Smooth muscle cell (in vitro differentiated cells): ENCODE measurements around the gene RPL13. TPM values are rescaled to one million over a fixed set of nuclear protein-coding genes. Genes with fewer than 3 reads are reported as not detected.
"Not testable (repeated sequence)": the region's sequence is repeated elsewhere in the genome, so short reads cannot be mapped to it uniquely, and the experiment has no call there.

Experiments
- DNase-seq: peaks from one replicate; lab custom pipeline; 2025; ENCODE audit not compliant: unreplicated experiment; lab: John Stamatoyannopoulos, UW
- H2AFZ ChIP-seq: fragments of 200-600 bp; sonication (generic); 2 replicates; pipeline ENCODE4 v1.6.0; 2016; ENCODE audit warnings: antibody characterized with exemption, low read depth, mild to moderate bottlenecking
- H3F3A ChIP-seq: fragments of 200-600 bp; sonication (generic); 2 replicates; pipeline ENCODE4 v1.6.0; 2017; ENCODE audit warnings: antibody characterized with exemption, low read depth
- H3K27ac ChIP-seq: fragments of 200-600 bp; sonication (generic); 2 replicates; pipeline ENCODE4 v1.5.1; 2016; ENCODE audit warnings: low read depth, mild to moderate bottlenecking
- H3K27me3 ChIP-seq: fragments of 200-600 bp; sonication (generic); 2 replicates; pipeline ENCODE4 v1.6.1; 2016; ENCODE audit warnings: low read depth, mild to moderate bottlenecking
- H3K36me3 ChIP-seq: fragments of 200-600 bp; sonication (generic); 2 replicates; pipeline ENCODE4 v1.5.1; 2016; ENCODE audit warnings: low read depth
- H3K4me1 ChIP-seq: fragments of 200-600 bp; sonication (generic); 2 replicates; pipeline ENCODE4 v1.5.1; 2016; ENCODE audit warnings: low read depth
- H3K4me2 ChIP-seq: fragments of 200-600 bp; sonication (generic); 2 replicates; pipeline ENCODE4 v1.6.0; 2016; ENCODE audit warnings: mild to moderate bottlenecking
- H3K4me3 ChIP-seq: fragments of 200-600 bp; sonication (generic); 2 replicates; pipeline ENCODE4 v1.5.1; 2016; ENCODE audit warnings: mild to moderate bottlenecking
- H3K79me2 ChIP-seq: fragments of 200-600 bp; sonication (generic); 2 replicates; pipeline ENCODE4 v1.6.0; 2016; ENCODE audit warnings: low read depth, mild to moderate bottlenecking
- H3K9ac ChIP-seq: fragments of 200-600 bp; sonication (generic); 2 replicates; pipeline ENCODE4 v1.6.0; 2016; ENCODE audit warnings: low read depth
- H3K9me3 ChIP-seq: fragments of 200-600 bp; sonication (generic); replicated peaks from 2 replicates; pipeline ENCODE4 v1.5.1; 2016; ENCODE audit warnings: low read depth
- H4K20me1 ChIP-seq: fragments of 200-600 bp; sonication (generic); 2 replicates; pipeline ENCODE4 v1.6.0; 2016; ENCODE audit warnings: low read depth
- CTCF ChIP-seq: fragments of 200-600 bp; sonication (generic); IDR thresholded peaks from 2 replicates; pipeline ENCODE4 v1.5.1; 2017; ENCODE audit warnings: borderline replicate concordance, mild to moderate bottlenecking, antibody characterized with exemption; ENCODE audit not compliant: insufficient read depth, poor library complexity, severe bottlenecking
- WGBS: methylation state at CpG from one replicate; pipeline ENCODE4 v1.1.7; 2016; ENCODE audit warnings: low lambda C conversion rate; 5-methylcytosine and 5-hydroxymethylcytosine counted together
- polyA plus RNA-seq: library from polyadenylated mRNA; unstranded; fragments of >200 nt; fragmentation: Nextera tagmentation; extraction: Ambion mirVana; gene quantifications from 2 replicates; pipeline ENCODE4 v1.2.1, GENCODE V29; 2016
- total RNA-seq: library from RNA; depleted of rRNA; stranded (reverse); fragments of >200 nt; gene quantifications from 2 replicates; pipeline ENCODE4 v1.2.3, GENCODE V29; 2014

The RPL13 gene
- total and polyA plus RNA-seq, 2 experiments from 2014 or later = 1,063 to 3,917 TPM

DNA sequence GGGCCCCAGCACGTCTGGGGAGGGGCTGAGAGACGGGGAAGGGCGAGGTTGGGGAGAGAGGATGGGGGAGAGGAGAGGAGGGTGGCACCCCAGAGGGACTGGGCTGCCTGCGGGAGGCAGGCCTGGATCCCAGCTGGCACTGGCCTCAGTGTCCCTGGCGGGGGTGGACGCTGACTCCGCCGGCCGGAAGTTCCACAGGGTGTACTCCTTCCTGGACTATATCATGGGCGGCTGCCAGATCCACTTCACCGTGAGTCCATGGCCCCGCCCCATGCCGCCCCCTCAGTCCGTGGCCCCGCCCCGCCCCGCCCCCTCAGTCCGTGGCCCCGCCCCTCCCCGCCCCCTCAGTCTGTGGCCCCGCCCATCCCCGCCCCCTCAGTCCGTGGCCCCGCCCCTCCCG, 26.4 kb downstream of the RPL13 start:
- H4K20me1 ChIP-seq = no peaks in the 10 kb centered on the region
- H3K4me1 ChIP-seq = no peaks in the 10 kb centered on the region
- H3K79me2 ChIP-seq = no peaks in the 10 kb centered on the region
- H3K9me3 ChIP-seq = no peaks in the 10 kb centered on the region
- no peaks in the 10 kb centered on the region for H3K36me3 ChIP-seq
- DNase-seq = no peak
- no peak overlapping the region for H3K27ac ChIP-seq
- no peak overlapping the region for H3K4me3 ChIP-seq
- H3K4me2 ChIP-seq = no peak overlapping the region
- whole genome bisulfite sequencing = 100% methylated on average over 1 of the region's 25 CpGs
- no peaks in the 10 kb centered on the region for H3K27me3 ChIP-seq
- H2AFZ ChIP-seq = no peak overlapping the region
- H3F3A ChIP-seq = no peaks in the 10 kb centered on the region
- no peak overlapping the region for H3K9ac ChIP-seq
- no peak for TF ChIP-seq CTCF

GRCh38 chr16:89587676-89588075, 27.2 kb downstream of the RPL13 start:
- not testable (repeated sequence) for H3K9me3 ChIP-seq

GRCh38 chr16:89588413-89589109, 28.1 kb downstream of the RPL13 start:
- Histone ChIP-seq H3K9me3 (no peaks in the 10 kb centered on the region), H2AFZ (no peak overlapping the region), H3K79me2 (no peaks in the 10 kb centered on the region), H3K4me1 (no peaks in the 10 kb centered on the region), H4K20me1 (no peaks in the 10 kb centered on the region), H3K4me3 (no peak overlapping the region), H3K4me2 (no peak overlapping the region), H3K27ac (no peak overlapping the region), H3K27me3 (no peaks in the 10 kb centered on the region), H3K36me3 (no peaks in the 10 kb centered on the region), H3K9ac (no peak overlapping the region), H3F3A (no peaks in the 10 kb centered on the region)
- TF ChIP-seq CTCF = no peak
- DNase-seq = no peak
- 97% methylated on average over 26 of the region's 26 CpGs for WGBS

More at GRCh38 chr16:89587676-89588075, 27.2 kb downstream of the RPL13 start:
- H3K27me3 ChIP-seq, H3K79me2 ChIP-seq, DNase-seq, H4K20me1 ChIP-seq, H3K9ac ChIP-seq, H3F3A ChIP-seq, H2AFZ ChIP-seq, H3K36me3 ChIP-seq, H3K4me3 ChIP-seq, H3K27ac ChIP-seq, H3K4me2 ChIP-seq, H3K4me1 ChIP-seq: not testable (repeated sequence)
- WGBS = 100% methylated on average over 1 of the region's 36 CpGs

DNA sequence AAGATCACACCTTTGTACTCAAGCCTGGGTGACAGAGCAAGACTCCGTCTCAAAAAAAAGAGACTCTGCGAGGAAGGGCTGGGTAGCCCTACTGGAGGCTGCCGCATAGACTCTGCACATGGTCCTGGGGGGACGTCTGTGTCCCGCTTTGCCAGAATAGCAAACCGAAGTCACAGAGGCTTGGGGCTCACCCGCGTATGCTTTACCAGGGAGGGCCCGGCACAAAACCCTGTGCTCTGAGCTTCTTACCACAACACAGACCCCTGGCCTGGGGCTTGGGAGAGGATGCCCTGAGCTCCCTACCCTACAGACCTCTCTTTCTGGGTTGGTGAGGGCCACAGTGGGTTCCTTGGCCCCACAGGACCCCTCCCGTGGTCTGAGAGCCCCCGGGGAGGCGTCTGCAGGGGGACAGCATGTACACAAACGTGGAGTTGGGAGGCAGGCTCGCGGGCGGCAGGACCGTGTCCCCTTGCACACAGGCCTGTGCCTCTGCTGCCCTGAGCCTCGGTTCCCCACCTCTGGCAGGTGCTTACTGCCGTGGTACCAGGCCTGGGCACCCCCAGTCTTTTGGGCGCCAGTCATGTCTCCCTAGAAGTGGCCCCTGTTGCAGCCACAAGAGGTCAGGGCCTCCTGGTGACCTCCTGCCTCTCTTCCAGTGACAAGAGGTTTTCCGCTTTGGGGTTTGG, 28.9 kb downstream of the RPL13 start:
- H2AFZ ChIP-seq = no peak overlapping the region
- H3K9me3 ChIP-seq = no peaks in the 10 kb centered on the region
- H3K4me2 ChIP-seq = no peak overlapping the region
- no peaks in the 10 kb centered on the region for H3K4me1 ChIP-seq
- no peaks in the 10 kb centered on the region for H4K20me1 ChIP-seq
- DNase-seq = no peak
- H3K4me3 ChIP-seq = no peak overlapping the region
- no peak overlapping the region for H3K9ac ChIP-seq
- no peaks in the 10 kb centered on the region for H3F3A ChIP-seq
- TF ChIP-seq CTCF = no peak
- H3K36me3 ChIP-seq = no peaks in the 10 kb centered on the region
- H3K79me2 ChIP-seq = no peaks in the 10 kb centered on the region
- WGBS = 95% methylated on average over 21 of the region's 21 CpGs
- no peaks in the 10 kb centered on the region for H3K27me3 ChIP-seq
- no peak overlapping the region for H3K27ac ChIP-seq
